Endothelial cell of umbilical vein (primary cell): ENCODE measurements around the gene SP140L. TPM values are rescaled to one million over a fixed set of nuclear protein-coding genes. Genes with fewer than 3 reads are reported as not detected.

Source experiments
- BruUV-seq: library from RNA; stranded (reverse); fragments of 400-500 nt; replicated peaks from 2 replicates; lab custom pipeline; 2021; lab: Mats Ljungman, UMichigan
- CTCF ChIA-PET: fragments of 300-600, 350-600 bp; sonication (Branson Sonifier 250); formaldehyde crosslinking; loops from one replicate; lab custom pipeline; 2021; ENCODE audit warnings: antibody characterized with exemption, inconsistent platforms; lab: Charles Lee
- POLR2A ChIA-PET: fragments of 300-600, 350-600 bp; sonication (Branson Sonifier 250); formaldehyde crosslinking; loops from one replicate; lab custom pipeline; 2021; ENCODE audit warnings: antibody characterized with exemption, inconsistent platforms; lab: Charles Lee
- DNase-seq: peaks from one replicate; pipeline ENCODE4 v3.0.0-alpha.2; 2011; ENCODE audit warnings: low read depth, low spot score
- FAIRE-seq: peaks from 2 replicates; lab custom pipeline; 2011; peaks lifted over from hg19 to GRCh38; lab: Jason Lieb, UNC
- H2AFZ ChIP-seq: 2 replicates; pipeline ENCODE4 v1.6.0; 2012; ENCODE audit warnings: low read depth, low read length, control low read depth, inconsistent platforms
- H3K27ac ChIP-seq: 2 replicates; pipeline ENCODE4 v1.5.1; 2011; ENCODE audit warnings: low read depth, mild to moderate bottlenecking, control low read depth, low read length, moderate library complexity; ENCODE audit not compliant: insufficient read depth
- H3K27me3 ChIP-seq, 2 experiments: 2 replicates each; pipeline versions ENCODE4 v1.6.0 to v1.6.1; 2011; ENCODE audit warnings: low read length in 2 of 2, mixed read lengths in 1 of 2; ENCODE audit not compliant: control insufficient read depth in 2 of 2, insufficient read depth in 2 of 2
- H3K36me3 ChIP-seq, 2 experiments: 2 replicates in 1 of 2; 3 replicates in 1 of 2; pipeline ENCODE4 v1.5.1; 2011; ENCODE audit warnings: low read length in 2 of 2, mild to moderate bottlenecking in 1 of 2, moderate library complexity in 1 of 2; ENCODE audit not compliant: control insufficient read depth in 2 of 2, insufficient read depth in 2 of 2; ENCODE audit errors: extremely low read depth in 1 of 2
- H3K4me1 ChIP-seq: 3 replicates; pipeline ENCODE4 v1.5.1; 2011; ENCODE audit warnings: mild to moderate bottlenecking, low read length; ENCODE audit not compliant: control insufficient read depth, insufficient read depth; ENCODE audit errors: extremely low read depth
- H3K4me2 ChIP-seq: 2 replicates; pipeline ENCODE4 v1.6.1; 2011; ENCODE audit warnings: low read length, control low read depth, mixed read lengths; ENCODE audit not compliant: insufficient read depth
- H3K4me3 ChIP-seq, 3 experiments: fragments of 200-600 bp in 1 of 3; sonication (generic), shearing (Covaris generic) in 1 of 3; replicated peaks in 1 of 3; 2 replicates each; pipeline ENCODE4 v1.5.1; 2011 to 2016; ENCODE audit warnings: control low read depth in 3 of 3, low read length in 3 of 3, mild to moderate bottlenecking in 2 of 3, inconsistent platforms in 1 of 3, low read depth in 1 of 3, moderate library complexity in 1 of 3; ENCODE audit not compliant: insufficient read depth in 1 of 3
- H3K79me2 ChIP-seq: 2 replicates; pipeline ENCODE4 v1.6.0; 2012; ENCODE audit warnings: low read length, inconsistent platforms; ENCODE audit not compliant: control insufficient read depth, insufficient read depth
- H3K9ac ChIP-seq: replicated peaks from 2 replicates; pipeline ENCODE3; 2011; ENCODE audit warnings: low read length, control low read depth; ENCODE audit not compliant: insufficient read depth; ENCODE audit errors: extremely low read depth
- H3K9me1 ChIP-seq: replicated peaks from 3 replicates; pipeline ENCODE4 v1.6.0; 2011; ENCODE audit warnings: mild to moderate bottlenecking, low read length; ENCODE audit not compliant: control insufficient read depth, insufficient read depth; ENCODE audit errors: extremely low read depth
- H3K9me3 ChIP-seq: replicated peaks from 2 replicates; pipeline ENCODE4 v1.5.1; 2012; ENCODE audit warnings: low read length, inconsistent platforms; ENCODE audit not compliant: control insufficient read depth, insufficient read depth
- H4K20me1 ChIP-seq: replicated peaks from 2 replicates; pipeline ENCODE3; 2011; ENCODE audit warnings: mild to moderate bottlenecking, low read length; ENCODE audit not compliant: control insufficient read depth, insufficient read depth; ENCODE audit errors: extremely low read depth
- CTCF ChIP-seq, 2 donors: IDR thresholded peaks; 1 replicate in 1 of 2; 2 replicates in 1 of 2; pipeline ENCODE4 v1.5.1; 2011; ENCODE audit warnings: low read length in 2 of 2, mild to moderate bottlenecking in 2 of 2, moderate library complexity in 2 of 2, control low read depth in 1 of 2, inconsistent platforms in 1 of 2, low read depth in 1 of 2; ENCODE audit not compliant: insufficient read depth in 1 of 2; ENCODE audit errors: extremely low read depth in 1 of 2
- EZH2 ChIP-seq: IDR thresholded peaks from 2 replicates; pipeline ENCODE4 v1.6.1; 2012; ENCODE audit warnings: borderline replicate concordance, low read depth, mild to moderate bottlenecking, moderate library complexity, low read length, inconsistent platforms; ENCODE audit not compliant: severe bottlenecking
- FOS ChIP-seq: IDR thresholded peaks from 2 replicates; pipeline ENCODE4 v1.6.1; 2011; ENCODE audit warnings: mild to moderate bottlenecking, low read length, moderate library complexity, borderline replicate concordance; ENCODE audit not compliant: insufficient read depth
- GATA2 ChIP-seq: IDR thresholded peaks from 2 replicates; pipeline ENCODE4 v1.7.0; 2011; ENCODE audit warnings: low read depth, mild to moderate bottlenecking, moderate library complexity, mixed read lengths, low read length; ENCODE audit not compliant: insufficient read length, insufficient read depth
- JUN ChIP-seq: IDR thresholded peaks from 2 replicates; pipeline ENCODE4 v1.6.1; 2011; ENCODE audit warnings: borderline replicate concordance, low read depth; ENCODE audit not compliant: insufficient read length, insufficient read depth
- MAX ChIP-seq: IDR thresholded peaks from 2 replicates; pipeline ENCODE4 v1.6.1; 2011; ENCODE audit not compliant: insufficient read depth, insufficient read length
- MYC ChIP-seq: IDR thresholded peaks from one replicate; pipeline ENCODE4 v1.6.1; 2011; ENCODE audit warnings: mild to moderate bottlenecking, low read depth, low read length
- POLR2A ChIP-seq: IDR thresholded peaks from 2 replicates; pipeline ENCODE4 v1.6.1; 2012; ENCODE audit warnings: low read depth, mild to moderate bottlenecking, control low read depth, low read length
- POLR2AphosphoS5 ChIP-seq: IDR thresholded peaks from 2 replicates; pipeline ENCODE4 v1.6.1; 2012; ENCODE audit warnings: low read depth, mild to moderate bottlenecking, control low read depth, low read length, moderate library complexity; ENCODE audit not compliant: insufficient read depth
- dilution Hi-C: fragments of 300-500 bp; cut with MboI; formaldehyde crosslinking; loops from one replicate; pipeline ENCODE4 v1.15.0; 2019; ENCODE audit warnings: low sequenced_read_pairs; ENCODE audit not compliant: extremely low pct_ligation_motif_present
- intact Hi-C: fragments of 100-400 bp; cut with micrococcal nuclease; formaldehyde crosslinking; loops from one replicate; pipeline ENCODE4 v1.10.0; 2022
- polyA plus RNA-seq, 4 experiments: library from polyadenylated mRNA; depleted of rRNA in 3 of 4; stranded (reverse) in 3 of 4; unstranded in 1 of 4; fragments of >200 nt; gene quantifications; 2 replicates each; pipeline versions ENCODE4 v1.2.1 to v1.2.3, GENCODE V29; 2011 to 2012; ENCODE audit warnings: missing spikeins in 1 of 4
- total RNA-seq: library from RNA; stranded (reverse); gene quantifications from 2 replicates; pipeline ENCODE4 v1.2.3, GENCODE V29; 2021

SP140L gene
- total and polyA plus RNA-seq, 2 donors (not counting 3 experiments of a cell fraction or from before 2014, with no cell fraction given): 16.0 to 27.3 TPM

DNA sequence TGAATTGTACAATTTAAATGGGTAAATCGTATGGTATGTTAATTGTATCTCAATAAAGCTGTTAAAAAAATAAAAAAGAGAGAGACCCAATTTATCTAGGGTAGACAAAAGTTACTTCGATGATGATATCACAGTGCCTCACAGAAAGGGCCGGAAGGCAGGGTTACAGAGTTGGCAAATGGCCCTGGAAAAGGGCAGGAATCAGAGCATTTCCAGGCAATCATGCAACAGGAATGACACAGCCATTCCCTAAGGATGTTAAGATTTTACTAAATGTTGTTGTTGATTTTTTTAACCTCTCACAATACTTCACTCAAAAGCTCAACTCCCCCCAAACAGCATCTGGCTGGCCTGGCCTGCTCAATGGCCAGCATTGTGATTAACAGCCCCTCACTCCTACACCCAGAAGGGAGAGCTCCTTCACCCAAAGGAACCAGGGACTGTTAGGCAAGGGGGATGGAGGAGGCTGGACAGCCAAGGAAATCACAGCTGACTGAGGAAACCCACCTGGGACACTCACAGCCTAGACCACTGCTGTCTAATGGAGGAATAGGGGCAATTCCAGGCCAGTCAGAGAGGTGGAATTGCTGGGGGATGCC, 81.3 kb downstream of the SP140L start:
- Histone ChIP-seq H3K9me1 (no peaks in the 10 kb centered on the region), H3K79me2 (no peaks in the 10 kb centered on the region), H3K27ac (peak overlapping the region; percentile 85), H3K4me2 (peak overlapping the region; percentile 54), H3K4me3 (no peak overlapping the region), H4K20me1 (no peaks in the 10 kb centered on the region), H2AFZ (no peak overlapping the region), H3K27me3 (no peaks in the 10 kb centered on the region), H3K4me1 (peaks cover 63% of the 10 kb centered on the region), H3K9me3 (no peaks in the 10 kb centered on the region), H3K9ac (peak overlapping the region; percentile 6), H3K36me3 (no peaks in the 10 kb centered on the region)
- BruUV-seq: TSS peak; percentile 34
- ChIA-PET POLR2A (interaction anchor here (0.5 kb wide), 1 partner anchor 487 kb away, joined by 7 read pairs; no protein-coding TSS in a partner anchor), CTCF (interaction anchor here (0.9 to 2.5 kb wide), 6 partner anchors 8 to 341 kb away, joined by 3 to 10 read pairs (median 4); no protein-coding TSS in a partner anchor)
- TF ChIP-seq POLR2AphosphoS5: peak; percentile 94
- TF ChIP-seq MAX: no peak
- peak; percentile 52 for TF ChIP-seq JUN
- no peak for TF ChIP-seq POLR2A
- peak; percentile 90 for TF ChIP-seq GATA2
- no peak for TF ChIP-seq EZH2
- peak; percentile 87 for TF ChIP-seq FOS
- TF ChIP-seq MYC: peak; percentile 8
- no peak for TF ChIP-seq CTCF (IDR thresholded peaks at IDR 0.05; ENCODE audit: extremely low read depth in 1 of 2, insufficient read depth in 1 of 2, low read depth in 1 of 2, low read length in 2 of 2)
- DNase-seq (peak; percentile 93), FAIRE-seq (peak; percentile 95)
- intact Hi-C loops: loop anchor here (1.0 to 5.0 kb wide), 8 partner anchors 8 to 486 kb away; partner anchors contain the start of genes CAB39, FBXO36, SP100 and TRIP12
- dilution Hi-C loops: no loop called here
